GM12874 (cell line): Measurements from ENCODE around the gene FARS2.

Experiments used
- TF ChIP-seq, protein P1 (sequence below): IDR thresholded peaks from 2 replicates; pipeline ENCODE4 v1.5.1; 2011; ENCODE audit warnings: low read depth, mild to moderate bottlenecking, control low read depth, low read length, moderate library complexity; ENCODE audit not compliant: insufficient read depth

Gene FARS2

DNA sequence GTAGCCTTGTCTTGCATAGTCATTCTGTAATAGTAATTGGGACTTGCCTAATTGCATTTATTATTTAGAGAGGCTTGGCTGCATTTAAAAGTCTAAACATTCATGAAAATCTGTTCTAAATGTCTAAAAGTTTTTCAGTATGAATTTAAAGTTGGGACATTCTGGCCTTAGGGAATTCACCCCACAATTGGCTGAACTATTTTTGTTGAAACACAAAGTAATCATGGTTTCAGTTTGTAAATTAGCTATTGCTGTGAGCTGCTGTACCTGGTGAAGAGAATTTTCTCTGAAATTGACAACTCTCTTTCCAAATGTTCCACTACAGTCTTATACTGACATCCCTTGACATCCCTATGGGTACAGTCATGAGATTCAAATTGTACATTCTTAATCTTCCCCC lies 253.0 kb downstream of the FARS2 start:
- TF ChIP-seq, protein P1, sequence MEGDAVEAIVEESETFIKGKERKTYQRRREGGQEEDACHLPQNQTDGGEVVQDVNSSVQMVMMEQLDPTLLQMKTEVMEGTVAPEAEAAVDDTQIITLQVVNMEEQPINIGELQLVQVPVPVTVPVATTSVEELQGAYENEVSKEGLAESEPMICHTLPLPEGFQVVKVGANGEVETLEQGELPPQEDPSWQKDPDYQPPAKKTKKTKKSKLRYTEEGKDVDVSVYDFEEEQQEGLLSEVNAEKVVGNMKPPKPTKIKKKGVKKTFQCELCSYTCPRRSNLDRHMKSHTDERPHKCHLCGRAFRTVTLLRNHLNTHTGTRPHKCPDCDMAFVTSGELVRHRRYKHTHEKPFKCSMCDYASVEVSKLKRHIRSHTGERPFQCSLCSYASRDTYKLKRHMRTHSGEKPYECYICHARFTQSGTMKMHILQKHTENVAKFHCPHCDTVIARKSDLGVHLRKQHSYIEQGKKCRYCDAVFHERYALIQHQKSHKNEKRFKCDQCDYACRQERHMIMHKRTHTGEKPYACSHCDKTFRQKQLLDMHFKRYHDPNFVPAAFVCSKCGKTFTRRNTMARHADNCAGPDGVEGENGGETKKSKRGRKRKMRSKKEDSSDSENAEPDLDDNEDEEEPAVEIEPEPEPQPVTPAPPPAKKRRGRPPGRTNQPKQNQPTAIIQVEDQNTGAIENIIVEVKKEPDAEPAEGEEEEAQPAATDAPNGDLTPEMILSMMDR: no peak

DNA sequence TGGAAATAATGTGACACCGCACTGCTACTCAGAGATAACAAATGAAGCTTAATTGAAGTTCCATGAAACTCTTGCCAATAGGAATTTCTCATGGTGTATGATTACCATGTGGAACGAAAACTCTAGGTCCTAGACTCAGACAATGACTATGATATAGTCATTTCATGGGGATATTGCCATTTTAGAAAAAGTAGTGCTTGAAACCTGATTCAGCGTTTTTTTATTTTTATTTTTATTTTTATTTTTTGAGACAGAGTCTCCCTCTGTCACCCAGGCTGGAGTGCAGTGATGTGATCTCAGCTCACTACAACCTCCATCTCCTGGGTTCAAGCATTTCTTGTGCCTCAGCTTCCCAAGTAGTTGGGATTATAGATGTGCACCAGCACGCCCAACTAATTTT lies 253.9 kb downstream of the FARS2 start:
- TF ChIP-seq, protein P1: no peak

DNA sequence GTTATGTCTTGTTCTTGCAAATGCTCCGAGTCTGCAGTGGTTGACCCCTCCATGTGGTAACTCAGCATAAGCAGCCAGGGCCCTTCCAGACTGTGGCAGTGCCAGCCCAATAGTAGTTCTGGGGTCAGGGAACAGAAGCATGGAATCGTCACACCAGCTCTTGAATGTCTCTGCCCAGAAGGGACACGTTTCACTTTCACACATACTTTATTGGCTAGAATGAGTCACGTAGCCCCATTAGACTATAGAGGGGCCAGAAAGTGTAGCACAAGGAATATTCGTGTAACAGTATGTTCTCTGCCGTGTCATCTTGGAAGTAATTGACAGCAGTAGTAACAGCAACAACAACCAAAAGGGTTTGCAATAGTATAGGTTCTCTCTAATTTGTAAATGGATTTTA lies 254.7 kb downstream of the FARS2 start:
- TF ChIP-seq, protein P1: no peak

DNA sequence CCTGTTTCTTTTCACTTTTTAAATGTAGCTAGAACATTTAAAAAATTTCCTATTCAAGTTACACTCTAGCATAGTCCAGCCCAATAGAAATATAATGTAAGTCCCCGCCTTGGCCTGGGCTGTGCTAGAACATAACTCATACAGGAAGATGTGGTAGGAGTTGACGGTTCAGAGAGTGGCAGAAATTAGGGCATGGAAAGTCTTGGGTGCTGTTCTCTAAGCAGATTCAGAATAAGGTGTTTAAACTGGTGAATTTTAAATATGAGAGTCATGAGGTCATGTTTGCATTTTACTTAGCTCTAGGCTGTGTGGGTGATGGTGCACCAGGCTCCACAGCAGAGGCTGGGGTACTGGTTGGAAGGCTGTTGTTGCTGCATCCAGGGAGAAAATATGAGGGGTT lies 256.5 kb downstream of the FARS2 start:
- TF ChIP-seq, protein P1: no peak

DNA sequence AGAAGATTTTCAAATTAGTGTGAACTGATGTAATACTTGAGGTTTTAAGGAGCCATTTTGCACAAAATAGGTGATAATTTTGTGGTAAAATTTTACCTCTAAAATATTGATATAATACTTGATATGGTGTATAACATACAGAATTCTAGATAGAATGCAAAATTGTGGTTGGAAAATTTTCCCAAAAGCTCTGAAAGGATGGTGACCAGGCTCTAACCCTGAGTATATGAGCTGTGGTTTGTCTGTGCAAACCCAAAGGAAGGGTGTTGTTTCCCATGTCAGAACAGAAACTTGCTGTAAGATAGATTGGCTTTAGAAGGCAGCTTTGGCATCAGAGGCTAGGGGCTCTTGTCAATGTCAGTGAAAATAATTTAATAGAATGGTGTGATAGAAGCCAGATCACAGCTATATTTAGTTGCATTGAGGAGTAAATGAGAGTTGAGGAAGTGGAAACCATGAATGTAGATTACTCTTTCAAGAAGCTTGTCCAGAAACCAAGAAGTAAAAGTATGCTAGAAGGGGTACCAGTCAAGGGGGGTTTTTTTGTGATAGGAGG lies 257.7 kb downstream of the FARS2 start:
- TF ChIP-seq, protein P1: no peak

DNA sequence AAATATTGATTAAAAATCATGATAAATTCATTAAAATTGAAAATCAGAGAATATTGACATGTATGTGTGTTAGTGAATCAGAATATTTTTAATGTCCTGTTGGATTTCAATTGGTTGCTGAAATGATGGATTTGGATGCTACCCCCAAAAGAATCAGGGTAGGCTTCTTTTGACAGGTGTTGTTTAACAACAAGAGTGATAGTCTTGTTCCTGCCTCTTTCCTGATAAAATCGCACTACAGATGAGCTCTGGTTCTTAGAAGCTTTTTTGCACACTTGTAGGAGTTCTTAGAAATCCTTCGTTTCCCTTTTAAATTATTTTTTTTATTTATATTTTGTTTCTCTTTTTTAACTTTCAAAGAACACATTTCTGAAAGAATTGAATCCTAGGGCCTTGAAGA lies 259.5 kb downstream of the FARS2 start:
- TF ChIP-seq, protein P1: no peak

DNA sequence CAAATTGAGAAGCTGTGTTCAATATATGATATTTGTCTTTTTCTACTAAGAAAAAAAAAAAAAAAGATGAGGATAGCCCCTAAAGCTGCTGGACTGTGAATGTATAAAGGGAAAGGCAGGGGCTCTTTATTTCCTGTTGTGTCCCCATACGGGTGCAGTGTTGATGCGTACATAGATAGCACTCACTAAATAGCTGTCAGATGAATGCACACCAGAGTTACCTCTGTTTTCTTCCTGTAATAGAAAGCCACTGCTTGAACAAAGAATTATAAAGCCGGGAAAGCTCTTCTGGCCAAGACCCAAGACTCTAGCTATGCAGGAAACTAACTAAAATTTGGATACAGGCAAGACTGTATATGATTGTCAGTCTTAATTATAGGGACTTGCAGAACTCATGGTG lies 260.0 kb downstream of the FARS2 start:
- TF ChIP-seq, protein P1: no peak
